LoVo (cell line): ENCODE data around the gene TRAK2.
A peak's percentile ranks its signal among the peaks of the same experiment; 100 is the strongest.
"Not testable (repeated sequence)": the region's sequence is repeated elsewhere in the genome, so short reads cannot be mapped to it uniquely, and the experiment has no call there.

Source experiments
- DNase-seq: peaks from one replicate; pipeline ENCODE4 v3.0.0-alpha.2; 2016; ENCODE audit warnings: low spot score

Gene TRAK2

GRCh38 chr2:201419057-201419635 is 32.1 kb downstream of the TRAK2 start:
- peak; percentile 43 for DNase-seq

GRCh38 chr2:201415149-201415548 is 36.1 kb downstream of the TRAK2 start:
- no peak for DNase-seq

- no peak for DNase-seq
Observed at GRCh38 chr2:201414099-201415023, 36.9 kb downstream of the TRAK2 start.

- no peak for DNase-seq
Observed at GRCh38 chr2:201413552-201413951, 37.7 kb downstream of the TRAK2 start.

- no peak for DNase-seq
Observed at GRCh38 chr2:201413143-201413542, 38.1 kb downstream of the TRAK2 start.

GRCh38 chr2:201411421-201411820 is 39.8 kb downstream of the TRAK2 start:
- no peak for DNase-seq

GRCh38 chr2:201408931-201409330 is 42.3 kb downstream of the TRAK2 start:
- DNase-seq: no peak

- no peak for DNase-seq
Observed at GRCh38 chr2:201407265-201407664, 44.0 kb downstream of the TRAK2 start.

GRCh38 chr2:201406077-201406662 is 45.1 kb downstream of the TRAK2 start:
- peak; percentile 68 for DNase-seq

- no peak for DNase-seq
Observed at GRCh38 chr2:201404699-201405280, 46.5 kb downstream of the TRAK2 start.

- DNase-seq: peak; percentile 55
Observed at GRCh38 chr2:201403880-201404279, 47.4 kb downstream of the TRAK2 start.

- DNase-seq: peak; percentile 18
Observed at GRCh38 chr2:201402651-201403562, 48.4 kb downstream of the TRAK2 start.

- DNase-seq: no peak
Observed at GRCh38 chr2:201401815-201402214, 49.4 kb downstream of the TRAK2 start.

- no peak for DNase-seq
Observed at GRCh38 chr2:201396595-201396994, 54.7 kb downstream of the TRAK2 start.

GRCh38 chr2:201383136-201383535 is 68.1 kb downstream of the TRAK2 start:
- DNase-seq: peak; percentile 37

GRCh38 chr2:201378496-201379397 is 72.5 kb downstream of the TRAK2 start:
- no peak for DNase-seq

GRCh38 chr2:201377218-201377617 is 74.0 kb downstream of the TRAK2 start:
- DNase-seq: no peak

GRCh38 chr2:201369775-201370174 is 81.5 kb downstream of the TRAK2 start:
- no peak for DNase-seq

GRCh38 chr2:201369318-201369717 is 81.9 kb downstream of the TRAK2 start:
- DNase-seq: not testable (repeated sequence)

GRCh38 chr2:201366146-201366545 is 85.1 kb downstream of the TRAK2 start:
- DNase-seq: no peak
